Astrocyte (in vitro differentiated cells and primary cell): ENCODE results near the gene NKX1-2. TPM values are rescaled to one million over a fixed set of nuclear protein-coding genes. Genes with fewer than 3 reads are reported as not detected.

ENCODE experiments used
- DNase-seq: peaks from one replicate; pipeline ENCODE4 v3.0.0-alpha.2; 2010; ENCODE audit warnings: low read depth
- FAIRE-seq: peaks from 2 replicates; lab custom pipeline; 2011; peaks lifted over from hg19 to GRCh38; lab: Jason Lieb, UNC
- H2AFZ ChIP-seq: 2 replicates; pipeline ENCODE4 v1.6.0; 2012; ENCODE audit warnings: low read depth, low read length, inconsistent platforms
- H3K27ac ChIP-seq: 2 replicates; pipeline ENCODE4 v1.5.1; 2011; ENCODE audit warnings: low read depth, low read length, inconsistent platforms
- H3K27me3 ChIP-seq: 2 replicates; pipeline ENCODE4 v1.6.0; 2011; ENCODE audit warnings: low read length, inconsistent platforms; ENCODE audit not compliant: insufficient read depth
- H3K36me3 ChIP-seq: 2 replicates; pipeline ENCODE4 v1.5.1; 2011; ENCODE audit warnings: low read length, inconsistent platforms; ENCODE audit not compliant: insufficient read depth
- H3K4me1 ChIP-seq: 2 replicates; pipeline ENCODE4 v1.5.1; 2011; ENCODE audit warnings: low read length, inconsistent platforms; ENCODE audit not compliant: insufficient read depth
- H3K4me2 ChIP-seq: 2 replicates; pipeline ENCODE4 v1.6.0; 2012; ENCODE audit warnings: low read length, inconsistent platforms
- H3K4me3 ChIP-seq: 2 replicates; pipeline ENCODE4 v1.5.1; 2011; ENCODE audit warnings: low read depth, mild to moderate bottlenecking, low read length, inconsistent platforms; ENCODE audit not compliant: insufficient read depth
- H3K79me2 ChIP-seq: 2 replicates; pipeline ENCODE4 v1.6.0; 2012; ENCODE audit warnings: mild to moderate bottlenecking, low read length, inconsistent platforms; ENCODE audit not compliant: insufficient read depth
- H3K9ac ChIP-seq: 2 replicates; pipeline ENCODE4 v1.6.0; 2012; ENCODE audit warnings: mild to moderate bottlenecking, low read length, inconsistent platforms
- H3K9me3 ChIP-seq: 2 replicates; pipeline ENCODE4 v1.5.1; 2012; ENCODE audit warnings: low read depth, mild to moderate bottlenecking, low read length, inconsistent platforms; ENCODE audit not compliant: insufficient read depth
- H4K20me1 ChIP-seq: 2 replicates; pipeline ENCODE4 v1.6.0; 2012; ENCODE audit warnings: low read length, inconsistent platforms; ENCODE audit not compliant: insufficient read depth
- H3K27ac Mint-ChIP-seq: one replicate; pipeline ENCODE4 v1.8.0; 2021; ENCODE audit warnings: mild to moderate bottlenecking, mixed read lengths; ENCODE audit not compliant: unreplicated experiment
- H3K27me3 Mint-ChIP-seq: one replicate; pipeline ENCODE4 v1.8.0; 2021; ENCODE audit warnings: low read depth, mixed read lengths; ENCODE audit not compliant: unreplicated experiment
- H3K36me3 Mint-ChIP-seq: one replicate; pipeline ENCODE4 v1.8.0; 2021; ENCODE audit warnings: low read depth, mixed read lengths; ENCODE audit not compliant: unreplicated experiment
- H3K4me1 Mint-ChIP-seq: one replicate; pipeline ENCODE4 v1.8.0; 2021; ENCODE audit warnings: low read depth, mixed read lengths; ENCODE audit not compliant: unreplicated experiment
- H3K4me3 Mint-ChIP-seq: one replicate; pipeline ENCODE4 v1.8.0; 2021; ENCODE audit warnings: mild to moderate bottlenecking, moderate library complexity, mixed read lengths; ENCODE audit not compliant: unreplicated experiment
- H3K9me3 Mint-ChIP-seq: one replicate; pipeline ENCODE4 v1.8.0; 2021; ENCODE audit warnings: mild to moderate bottlenecking, mixed read lengths; ENCODE audit not compliant: unreplicated experiment
- CTCF ChIP-seq: IDR thresholded peaks from 2 replicates; pipeline ENCODE4 v1.5.1; 2011; ENCODE audit warnings: low read depth, mild to moderate bottlenecking, inconsistent platforms, low read length, moderate library complexity; ENCODE audit not compliant: insufficient read depth
- EZH2 ChIP-seq: IDR thresholded peaks from 2 replicates; pipeline ENCODE4 v1.6.1; 2012; ENCODE audit warnings: mild to moderate bottlenecking, low read length, inconsistent platforms; ENCODE audit not compliant: insufficient read depth
- total RNA-seq: library from RNA; stranded (reverse); gene quantifications from 2 replicates; pipeline ENCODE4 v1.2.1, GENCODE V29; 2021

Gene NKX1-2
- total RNA-seq, 1 donor from 2014 or later = not detected

DNA sequence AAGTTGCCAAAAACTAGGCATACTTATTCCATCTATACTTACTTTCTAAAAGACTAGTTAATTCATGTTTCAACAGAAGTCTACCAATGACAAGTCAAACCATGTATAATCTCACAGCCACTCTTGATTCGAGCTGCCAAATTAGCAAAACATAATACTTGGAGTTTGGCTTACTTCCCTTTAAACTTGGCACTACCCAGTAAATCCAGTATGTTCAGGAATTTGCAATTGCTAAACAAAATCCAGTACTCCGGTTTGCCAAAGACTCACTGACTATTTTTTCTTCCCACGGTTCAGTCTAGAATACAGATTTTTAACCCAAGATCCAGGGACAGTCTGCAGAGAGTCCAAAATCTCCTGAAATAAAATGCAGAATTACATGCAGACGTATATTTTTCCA, 35.8 kb downstream of the NKX1-2 start:
- Histone ChIP-seq H3K9me3 (no peaks in the 10 kb centered on the region), H3K27me3 (no peaks in the 10 kb centered on the region), H3K79me2 (peaks cover 82% of the 10 kb centered on the region), H2AFZ (no peak overlapping the region), H3K9ac (no peak overlapping the region), H3K36me3 (peaks cover 9% of the 10 kb centered on the region), H3K4me1 (peaks cover 12% of the 10 kb centered on the region), H4K20me1 (peaks cover 84% of the 10 kb centered on the region), H3K4me2 (no peak overlapping the region), H3K4me3 (no peak overlapping the region), H3K27ac (no peak overlapping the region)
- FAIRE-seq (no peak), DNase-seq (peak; percentile 42)
- no peak overlapping the region for H3K4me3 Mint-ChIP-seq
- H3K27me3 Mint-ChIP-seq = no peaks in the 10 kb centered on the region
- no peaks in the 10 kb centered on the region for H3K9me3 Mint-ChIP-seq
- H3K4me1 Mint-ChIP-seq = peaks cover 14% of the 10 kb centered on the region
- peaks cover 12% of the 10 kb centered on the region for H3K36me3 Mint-ChIP-seq
- H3K27ac Mint-ChIP-seq = no peak overlapping the region
- TF ChIP-seq EZH2 (no peak), CTCF (no peak)

DNA sequence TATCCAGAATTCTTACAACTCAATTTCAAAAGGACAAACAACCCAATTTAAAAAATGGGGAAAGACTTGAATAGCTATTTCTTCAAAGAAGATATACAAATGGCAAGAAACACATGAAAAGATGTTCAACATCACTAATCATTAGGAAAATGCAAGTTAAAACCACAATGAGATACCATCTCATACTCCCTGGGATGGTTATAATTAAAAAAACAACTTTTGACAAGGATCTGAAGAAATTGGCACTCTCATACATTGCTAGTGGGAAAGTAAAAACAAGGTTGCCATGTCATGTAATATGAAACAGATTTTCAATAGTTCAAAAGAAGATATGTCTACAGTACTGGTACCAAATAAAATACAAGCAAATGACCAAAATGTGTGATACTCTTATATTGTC, 40.1 kb downstream of the NKX1-2 start:
- TF ChIP-seq EZH2 (no peak), CTCF (no peak)
- Histone ChIP-seq H3K27ac (no peak overlapping the region), H3K4me1 (no peaks in the 10 kb centered on the region), H3K9me3 (no peaks in the 10 kb centered on the region), H2AFZ (no peak overlapping the region), H3K4me2 (no peak overlapping the region), H3K79me2 (peaks cover 45% of the 10 kb centered on the region), H3K36me3 (peaks cover 36% of the 10 kb centered on the region), H3K27me3 (no peaks in the 10 kb centered on the region), H3K9ac (no peak overlapping the region), H3K4me3 (no peak overlapping the region), H4K20me1 (peaks cover 70% of the 10 kb centered on the region)
- H3K36me3 Mint-ChIP-seq = peaks cover 25% of the 10 kb centered on the region
- no peak overlapping the region for H3K27ac Mint-ChIP-seq
- H3K9me3 Mint-ChIP-seq = no peaks in the 10 kb centered on the region
- FAIRE-seq = no peak
- H3K4me1 Mint-ChIP-seq = no peaks in the 10 kb centered on the region
- DNase-seq = no peak
- no peak overlapping the region for H3K4me3 Mint-ChIP-seq
- H3K27me3 Mint-ChIP-seq = no peaks in the 10 kb centered on the region

GRCh38 chr10:124408357-124408756, 41.5 kb downstream of the NKX1-2 start:
- H3K36me3 ChIP-seq = peaks cover 39% of the 10 kb centered on the region
- peaks cover 32% of the 10 kb centered on the region for H3K79me2 ChIP-seq
- no peak for TF ChIP-seq EZH2
- TF ChIP-seq CTCF = no peak
- no peaks in the 10 kb centered on the region for H3K4me1 ChIP-seq
- no peak overlapping the region for H3K27ac ChIP-seq
- no peaks in the 10 kb centered on the region for H3K27me3 ChIP-seq
- no peak overlapping the region for H3K9ac ChIP-seq
- H3K4me2 ChIP-seq = no peak overlapping the region
- H3K4me3 ChIP-seq = no peak overlapping the region
- DNase-seq (no peak), FAIRE-seq (no peak)
- no peak overlapping the region for H2AFZ ChIP-seq
- Mint-ChIP-seq H3K4me1 (peaks cover 2% of the 10 kb centered on the region), H3K27me3 (no peaks in the 10 kb centered on the region), H3K27ac (no peak overlapping the region), H3K36me3 (peaks cover 28% of the 10 kb centered on the region), H3K9me3 (no peaks in the 10 kb centered on the region), H3K4me3 (no peak overlapping the region)
- H4K20me1 ChIP-seq = peaks cover 61% of the 10 kb centered on the region
- H3K9me3 ChIP-seq = no peaks in the 10 kb centered on the region
